Sigmoid colon (tissue), 4 donors: ENCODE results near the gene CCDC171.

ENCODE experiments used
- EP300 ChIP-seq, 4 donors: sonication (generic); formaldehyde crosslinking; IDR thresholded peaks; one replicate each; pipeline ENCODE4 v1.6.1; 2017; ENCODE audit warnings: antibody characterized with exemption in 4 of 4
- TF ChIP-seq, protein P1 (sequence below), 4 experiments: fragments of 450-650 bp in 3 of 4; fragments of 200-600 bp in 1 of 4; IDR thresholded peaks; one replicate each; pipeline ENCODE4 v1.5.1; 2016 to 2019; ENCODE audit warnings: antibody characterized with exemption in 4 of 4, mild to moderate bottlenecking in 3 of 4, moderate library complexity in 2 of 4

DNA sequence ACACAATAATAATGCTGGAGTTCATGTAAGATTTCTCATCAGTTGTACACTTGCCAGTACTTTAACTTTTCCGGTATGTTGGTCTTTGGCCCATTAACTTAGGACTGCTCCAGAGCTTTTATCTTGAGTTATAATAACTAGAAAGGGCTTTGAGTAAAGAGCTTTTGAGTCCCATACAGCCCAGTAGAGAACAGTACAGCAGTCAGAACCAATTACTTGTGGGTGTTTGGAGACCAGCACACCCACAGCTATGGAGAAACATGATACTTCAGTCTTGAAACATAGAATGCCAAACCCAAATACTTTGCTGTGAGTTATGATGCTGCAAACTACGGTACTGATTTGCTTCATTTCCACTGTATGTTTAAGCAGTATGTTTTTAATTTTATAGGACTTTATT is 374.3 kb downstream of the CCDC171 start:
- TF ChIP-seq EP300 (IDR thresholded peaks at IDR 0.05): no peak
- TF ChIP-seq, protein P1, sequence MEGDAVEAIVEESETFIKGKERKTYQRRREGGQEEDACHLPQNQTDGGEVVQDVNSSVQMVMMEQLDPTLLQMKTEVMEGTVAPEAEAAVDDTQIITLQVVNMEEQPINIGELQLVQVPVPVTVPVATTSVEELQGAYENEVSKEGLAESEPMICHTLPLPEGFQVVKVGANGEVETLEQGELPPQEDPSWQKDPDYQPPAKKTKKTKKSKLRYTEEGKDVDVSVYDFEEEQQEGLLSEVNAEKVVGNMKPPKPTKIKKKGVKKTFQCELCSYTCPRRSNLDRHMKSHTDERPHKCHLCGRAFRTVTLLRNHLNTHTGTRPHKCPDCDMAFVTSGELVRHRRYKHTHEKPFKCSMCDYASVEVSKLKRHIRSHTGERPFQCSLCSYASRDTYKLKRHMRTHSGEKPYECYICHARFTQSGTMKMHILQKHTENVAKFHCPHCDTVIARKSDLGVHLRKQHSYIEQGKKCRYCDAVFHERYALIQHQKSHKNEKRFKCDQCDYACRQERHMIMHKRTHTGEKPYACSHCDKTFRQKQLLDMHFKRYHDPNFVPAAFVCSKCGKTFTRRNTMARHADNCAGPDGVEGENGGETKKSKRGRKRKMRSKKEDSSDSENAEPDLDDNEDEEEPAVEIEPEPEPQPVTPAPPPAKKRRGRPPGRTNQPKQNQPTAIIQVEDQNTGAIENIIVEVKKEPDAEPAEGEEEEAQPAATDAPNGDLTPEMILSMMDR (IDR thresholded peaks at IDR 0.05): no peak
